SW480 (cell line): ENCODE data around the gene MAPK4.

ENCODE experiments used
- DNase-seq: peaks from one replicate; pipeline ENCODE4 v3.0.0-alpha.2; 2016; ENCODE audit warnings: low spot score

Gene MAPK4

GRCh38 chr18:50721451-50722120, 161.7 kb downstream of the MAPK4 start:
- no peak for DNase-seq

- DNase-seq = no peak
Observed at GRCh38 chr18:50722311-50722710, 162.4 kb downstream of the MAPK4 start.

- no peak for DNase-seq
Observed at GRCh38 chr18:50724751-50725151, 164.9 kb downstream of the MAPK4 start.

DNA sequence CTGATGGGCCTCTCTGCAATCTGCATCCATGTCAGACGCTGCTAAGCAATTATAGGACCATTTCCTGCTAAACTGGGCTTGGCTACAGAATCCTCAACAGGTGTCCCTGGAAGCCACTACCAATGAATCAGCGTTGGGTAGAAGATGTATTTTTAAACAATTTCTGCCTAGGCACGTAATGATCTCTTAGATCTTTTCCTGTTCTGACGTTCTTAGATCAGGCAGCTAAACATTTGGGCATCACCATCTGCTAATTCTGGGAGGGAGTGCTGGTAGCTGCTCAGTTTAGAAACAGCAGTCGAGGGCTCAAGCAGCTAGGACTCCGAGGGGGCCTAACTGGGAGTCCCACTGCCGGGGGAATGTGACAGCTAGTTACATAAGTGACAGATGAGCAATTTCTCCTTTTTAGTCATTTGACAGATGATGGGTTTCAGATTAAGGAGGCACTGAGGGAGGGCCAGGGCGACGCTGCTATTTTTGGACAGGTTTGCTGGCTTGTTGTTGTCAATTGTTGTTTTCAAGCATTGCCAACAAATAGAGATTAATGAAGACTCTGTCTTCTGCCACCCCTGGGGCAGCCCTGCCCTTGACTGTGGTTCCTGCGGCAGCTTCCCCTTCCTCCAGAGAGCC, 167.2 kb downstream of the MAPK4 start:
- no peak for DNase-seq

GRCh38 chr18:50727721-50728471, 168.0 kb downstream of the MAPK4 start:
- DNase-seq = no peak

GRCh38 chr18:50729376-50729775, 169.5 kb downstream of the MAPK4 start:
- DNase-seq = no peak

- no peak for DNase-seq
Observed at GRCh38 chr18:50729986-50730385, 170.1 kb downstream of the MAPK4 start.

- DNase-seq = no peak
Observed at GRCh38 chr18:50734342-50734741, 174.5 kb downstream of the MAPK4 start.

GRCh38 chr18:50734886-50735285, 175.0 kb downstream of the MAPK4 start:
- DNase-seq = no peak

GRCh38 chr18:50737127-50737526, 177.2 kb downstream of the MAPK4 start:
- DNase-seq = no peak

GRCh38 chr18:50738098-50738757, 178.3 kb downstream of the MAPK4 start:
- DNase-seq = no peak

GRCh38 chr18:50742952-50743351, 183.1 kb downstream of the MAPK4 start:
- no peak for DNase-seq

DNA sequence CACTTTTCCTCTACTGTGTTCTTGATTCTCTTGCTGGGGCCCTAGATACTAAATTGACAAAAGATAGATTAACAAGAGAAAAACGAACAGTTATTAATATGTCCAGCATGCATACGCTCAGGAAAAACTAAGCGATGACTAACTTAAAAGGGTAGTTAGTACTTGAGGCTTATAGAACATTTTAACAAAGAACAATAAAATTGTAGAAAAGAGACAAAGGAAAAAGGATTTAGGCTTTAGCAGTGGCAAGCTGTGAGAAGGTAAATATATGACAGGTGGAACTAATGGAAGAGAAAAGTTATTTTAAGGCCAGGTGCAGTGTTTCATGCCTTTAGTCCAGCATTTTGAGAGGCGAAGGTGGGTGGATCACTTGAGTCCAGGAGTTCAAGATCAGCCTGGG, 184.4 kb downstream of the MAPK4 start:
- no peak for DNase-seq

DNA sequence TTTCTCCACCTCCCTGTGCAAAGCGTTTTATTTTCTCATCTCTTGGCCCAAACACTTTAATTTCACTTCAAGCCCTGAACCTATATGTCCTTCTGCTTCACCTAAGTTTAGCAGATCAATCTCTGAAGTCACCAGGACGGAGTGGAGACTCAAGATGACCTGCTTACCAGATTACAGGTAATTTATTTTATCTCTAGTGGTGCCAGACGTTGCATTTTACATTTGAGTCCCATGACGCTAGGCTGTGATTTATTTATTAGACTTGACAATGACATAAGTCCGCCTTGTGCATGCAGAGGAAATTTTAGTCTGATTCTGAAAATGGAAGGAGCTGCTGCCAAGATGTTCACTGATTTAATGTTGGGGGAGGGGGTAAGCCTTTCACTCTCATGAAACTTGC, 186.1 kb downstream of the MAPK4 start:
- DNase-seq = no peak

DNA sequence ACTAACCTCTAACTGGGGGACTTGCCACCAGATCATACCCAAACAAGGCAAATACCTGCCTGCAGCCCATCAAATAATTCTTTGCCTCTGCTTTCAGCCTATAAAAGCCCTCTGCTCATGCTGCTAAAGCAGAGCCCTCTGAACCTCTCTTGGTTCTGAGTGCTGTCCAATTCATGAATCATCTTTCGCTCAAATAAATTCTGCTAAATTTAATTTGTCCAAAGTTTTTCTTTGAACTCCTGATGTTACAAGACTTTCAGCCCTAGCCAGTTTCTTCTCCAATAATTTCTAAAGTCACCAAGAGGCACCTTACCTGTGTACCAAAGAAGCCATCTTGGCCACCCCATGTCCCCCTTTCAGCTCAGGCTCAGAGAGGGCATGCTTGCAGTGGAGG, 188.0 kb downstream of the MAPK4 start:
- DNase-seq = no peak

DNA sequence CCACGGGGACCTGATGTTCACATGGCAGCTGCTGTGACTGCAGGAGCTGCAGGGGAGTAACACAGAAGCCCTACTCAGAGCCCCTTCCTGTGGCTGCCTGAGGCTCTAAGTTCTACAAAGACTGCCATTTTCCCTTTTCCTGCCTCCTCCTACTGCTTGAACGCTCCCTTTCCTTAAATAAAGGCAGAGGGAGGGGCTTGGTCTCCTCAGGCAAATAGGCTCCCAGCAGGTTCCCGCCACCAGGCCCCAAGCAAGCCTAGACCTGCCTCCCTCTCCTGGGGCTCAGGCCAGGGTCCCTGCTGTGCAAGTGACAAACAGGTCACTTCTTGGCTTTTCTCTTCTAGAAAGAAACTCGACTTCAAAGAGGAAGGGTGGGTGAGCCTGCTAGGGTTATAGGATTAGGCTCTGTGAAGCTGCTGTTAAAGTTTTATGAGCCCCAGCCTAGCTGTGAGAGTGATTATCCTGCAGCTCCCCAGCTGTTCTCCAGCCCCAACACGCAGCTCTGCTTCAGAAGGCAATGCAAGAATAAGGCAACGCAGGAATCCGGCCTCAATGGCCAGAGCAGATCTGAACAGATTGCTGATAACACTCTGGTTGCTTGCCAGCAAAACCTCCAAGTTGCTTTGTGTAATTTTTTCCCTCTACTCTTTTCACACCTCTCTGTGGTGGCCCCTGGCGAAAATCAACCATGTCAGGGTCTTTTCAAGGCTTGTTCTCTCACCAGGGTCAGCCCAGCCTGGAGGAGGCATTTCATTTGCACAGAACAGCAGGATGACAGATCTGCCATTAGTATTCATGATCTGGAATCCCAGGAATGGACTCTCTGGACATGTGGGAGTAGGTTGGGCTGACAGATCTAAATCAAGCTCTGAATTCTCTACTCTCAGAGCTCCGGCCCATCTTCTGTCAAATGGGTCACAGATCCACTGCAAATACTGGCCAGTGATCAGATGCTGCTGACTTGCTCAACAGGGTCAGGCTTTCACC, 188.6 kb downstream of the MAPK4 start:
- DNase-seq = no peak

GRCh38 chr18:50749421-50749820, 189.5 kb downstream of the MAPK4 start:
- DNase-seq = no peak

- no peak for DNase-seq
Observed at GRCh38 chr18:50749945-50750344, 190.1 kb downstream of the MAPK4 start.

- DNase-seq = no peak
Observed at GRCh38 chr18:50750546-50750945, 190.7 kb downstream of the MAPK4 start.

DNA sequence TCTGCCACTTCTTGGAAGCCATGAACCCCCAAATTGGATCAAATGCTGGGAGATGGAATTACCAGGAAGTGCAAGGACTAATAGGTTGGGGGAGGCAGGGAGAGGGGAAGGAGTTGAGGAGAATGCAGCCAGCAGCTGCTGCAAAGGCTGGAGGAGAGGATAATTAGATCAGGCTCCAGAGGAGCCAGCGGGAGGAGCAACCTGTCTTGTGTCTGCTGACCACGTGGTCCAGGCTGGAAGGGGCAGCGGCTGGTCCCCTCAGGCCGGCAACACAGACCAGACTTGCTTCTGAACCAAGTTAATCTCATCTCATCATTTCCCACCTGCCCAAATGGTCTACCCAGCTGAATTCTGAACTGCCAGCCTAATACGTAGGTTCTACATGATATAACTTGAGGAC, 191.6 kb downstream of the MAPK4 start:
- no peak for DNase-seq

- no peak for DNase-seq
Observed at GRCh38 chr18:50751947-50752346, 192.1 kb downstream of the MAPK4 start.

DNA sequence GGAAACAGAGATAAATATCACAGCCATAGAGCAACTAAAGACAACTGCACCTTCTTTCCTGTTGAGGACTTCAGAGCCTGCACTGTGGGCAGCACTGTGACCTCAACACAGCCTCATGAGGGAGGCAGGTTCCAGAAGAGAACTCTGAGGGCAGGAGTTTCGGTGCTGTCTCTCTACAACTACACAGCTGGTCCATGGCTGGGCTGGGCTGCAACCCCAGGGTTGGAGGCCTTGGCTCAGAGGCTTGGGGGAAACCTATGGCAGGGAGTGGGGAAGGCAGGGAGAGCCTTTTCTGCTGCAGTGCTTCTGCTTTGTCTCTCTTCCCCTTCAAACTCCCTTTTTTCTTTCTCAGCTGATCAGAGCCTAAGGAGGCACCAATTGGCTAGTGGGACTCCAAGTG, 193.4 kb downstream of the MAPK4 start:
- no peak for DNase-seq
